ENCODE data around the gene ARMC12. TPM values are rescaled to one million over a fixed set of nuclear protein-coding genes. Genes with fewer than 3 reads are reported as not detected.

Gene ARMC12
- total and polyA plus RNA-seq, 2 of the 13 experiments (the other 11 are each of a cell fraction or from before 2014, with no cell fraction given) = 1.3 TPM; not detected in 1

DNA sequence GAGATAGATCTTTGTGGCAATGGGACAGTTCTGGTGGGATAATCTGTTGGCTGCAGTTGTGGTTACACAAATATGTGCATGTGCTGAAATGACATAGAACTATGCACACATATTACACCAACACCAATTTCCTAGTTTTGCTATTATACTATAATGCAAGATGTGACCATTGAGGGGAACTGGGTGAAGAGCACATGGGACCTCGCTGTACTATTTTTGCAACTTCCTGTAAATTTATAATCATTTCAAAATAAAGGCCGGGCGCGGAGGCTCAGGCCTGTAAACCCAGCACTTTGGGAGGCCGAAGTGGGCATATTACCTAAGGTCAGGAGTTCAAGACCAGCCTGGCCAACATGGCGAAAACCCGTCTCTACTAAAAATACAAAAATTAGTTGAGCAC is 8.7 kb downstream of the ARMC12 start:
- no peak for FAIRE-seq
- no peak overlapping the region for H3K27ac ChIP-seq (ENCODE audit: extremely low read length, insufficient read depth, low read length)
- intact Hi-C loops (cut with micrococcal nuclease; ENCODE audit: unreplicated experiment) (no loop called here), in situ Hi-C loops (cut with HindIII; ENCODE audit: extremely low pct_ligation_motif_present, low pct_unique_long_range_greater_than_20kb) (no loop called here)
- no peak overlapping the region for H3K9ac ChIP-seq (ENCODE audit: insufficient read depth, low read depth, low read length)
- TF ChIP-seq ZNF33A (CRISPR knock-in tag; IDR thresholded peaks at IDR 0.05; ENCODE audit: borderline replicate concordance) = no peak
- TF ChIP-seq, protein P1, sequence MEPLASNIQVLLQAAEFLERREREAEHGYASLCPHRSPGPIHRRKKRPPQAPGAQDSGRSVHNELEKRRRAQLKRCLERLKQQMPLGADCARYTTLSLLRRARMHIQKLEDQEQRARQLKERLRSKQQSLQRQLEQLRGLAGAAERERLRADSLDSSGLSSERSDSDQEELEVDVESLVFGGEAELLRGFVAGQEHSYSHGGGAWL (CRISPR knock-in tag; IDR thresholded peaks at IDR 0.05) = no peak
- TF ChIP-seq, protein P2, sequence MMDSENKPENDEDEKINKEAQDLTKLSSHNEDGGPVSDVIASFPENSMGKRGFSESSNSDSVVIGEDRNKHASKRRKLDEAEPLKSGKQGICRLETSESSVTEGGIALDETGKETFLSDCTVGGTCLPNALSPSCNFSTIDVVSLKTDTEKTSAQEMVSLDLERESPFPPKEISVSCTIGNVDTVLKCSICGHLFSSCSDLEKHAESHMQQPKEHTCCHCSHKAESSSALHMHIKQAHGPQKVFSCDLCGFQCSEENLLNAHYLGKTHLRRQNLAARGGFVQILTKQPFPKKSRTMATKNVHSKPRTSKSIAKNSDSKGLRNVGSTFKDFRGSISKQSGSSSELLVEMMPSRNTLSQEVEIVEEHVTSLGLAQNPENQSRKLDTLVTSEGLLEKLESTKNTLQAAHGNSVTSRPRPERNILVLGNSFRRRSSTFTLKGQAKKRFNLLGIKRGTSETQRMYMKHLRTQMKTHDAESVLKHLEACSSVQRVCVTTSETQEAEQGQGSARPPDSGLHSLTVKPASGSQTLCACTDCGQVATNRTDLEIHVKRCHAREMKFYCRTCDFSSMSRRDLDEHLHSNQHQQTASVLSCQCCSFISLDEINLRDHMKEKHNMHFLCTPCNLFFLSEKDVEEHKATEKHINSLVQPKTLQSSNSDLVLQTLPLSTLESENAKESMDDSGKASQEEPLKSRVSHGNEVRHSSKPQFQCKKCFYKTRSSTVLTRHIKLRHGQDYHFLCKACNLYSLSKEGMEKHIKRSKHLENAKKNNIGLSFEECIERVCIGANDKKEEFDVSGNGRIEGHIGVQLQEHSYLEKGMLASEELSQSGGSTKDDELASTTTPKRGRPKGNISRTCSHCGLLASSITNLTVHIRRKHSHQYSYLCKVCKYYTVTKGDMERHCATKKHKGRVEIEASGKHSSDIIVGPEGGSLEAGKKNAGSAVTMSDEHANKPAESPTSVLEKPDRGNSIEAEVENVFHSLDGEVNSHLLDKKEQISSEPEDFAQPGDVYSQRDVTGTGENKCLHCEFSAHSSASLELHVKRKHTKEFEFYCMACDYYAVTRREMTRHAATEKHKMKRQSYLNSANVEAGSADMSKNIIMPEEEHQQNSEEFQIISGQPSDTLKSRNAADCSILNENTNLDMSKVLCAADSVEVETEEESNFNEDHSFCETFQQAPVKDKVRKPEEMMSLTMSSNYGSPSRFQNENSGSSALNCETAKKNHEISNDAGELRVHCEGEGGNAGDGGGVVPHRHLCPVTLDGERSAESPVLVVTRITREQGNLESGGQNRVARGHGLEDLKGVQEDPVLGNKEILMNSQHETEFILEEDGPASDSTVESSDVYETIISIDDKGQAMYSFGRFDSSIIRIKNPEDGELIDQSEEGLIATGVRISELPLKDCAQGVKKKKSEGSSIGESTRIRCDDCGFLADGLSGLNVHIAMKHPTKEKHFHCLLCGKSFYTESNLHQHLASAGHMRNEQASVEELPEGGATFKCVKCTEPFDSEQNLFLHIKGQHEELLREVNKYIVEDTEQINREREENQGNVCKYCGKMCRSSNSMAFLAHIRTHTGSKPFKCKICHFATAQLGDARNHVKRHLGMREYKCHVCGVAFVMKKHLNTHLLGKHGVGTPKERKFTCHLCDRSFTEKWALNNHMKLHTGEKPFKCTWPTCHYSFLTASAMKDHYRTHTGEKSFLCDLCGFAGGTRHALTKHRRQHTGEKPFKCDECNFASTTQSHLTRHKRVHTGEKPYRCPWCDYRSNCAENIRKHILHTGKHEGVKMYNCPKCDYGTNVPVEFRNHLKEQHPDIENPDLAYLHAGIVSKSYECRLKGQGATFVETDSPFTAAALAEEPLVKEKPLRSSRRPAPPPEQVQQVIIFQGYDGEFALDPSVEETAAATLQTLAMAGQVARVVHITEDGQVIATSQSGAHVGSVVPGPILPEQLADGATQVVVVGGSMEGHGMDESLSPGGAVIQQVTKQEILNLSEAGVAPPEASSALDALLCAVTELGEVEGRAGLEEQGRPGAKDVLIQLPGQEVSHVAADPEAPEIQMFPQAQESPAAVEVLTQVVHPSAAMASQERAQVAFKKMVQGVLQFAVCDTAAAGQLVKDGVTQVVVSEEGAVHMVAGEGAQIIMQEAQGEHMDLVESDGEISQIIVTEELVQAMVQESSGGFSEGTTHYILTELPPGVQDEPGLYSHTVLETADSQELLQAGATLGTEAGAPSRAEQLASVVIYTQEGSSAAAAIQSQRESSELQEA (CRISPR knock-in tag; IDR thresholded peaks at IDR 0.05; ENCODE audit: not compliant biosample characterization) = no peak
- no peak for TF ChIP-seq ZZZ3 (CRISPR knock-in tag; IDR thresholded peaks at IDR 0.05; ENCODE audit: borderline replicate concordance)
- TF ChIP-seq, protein P3, sequence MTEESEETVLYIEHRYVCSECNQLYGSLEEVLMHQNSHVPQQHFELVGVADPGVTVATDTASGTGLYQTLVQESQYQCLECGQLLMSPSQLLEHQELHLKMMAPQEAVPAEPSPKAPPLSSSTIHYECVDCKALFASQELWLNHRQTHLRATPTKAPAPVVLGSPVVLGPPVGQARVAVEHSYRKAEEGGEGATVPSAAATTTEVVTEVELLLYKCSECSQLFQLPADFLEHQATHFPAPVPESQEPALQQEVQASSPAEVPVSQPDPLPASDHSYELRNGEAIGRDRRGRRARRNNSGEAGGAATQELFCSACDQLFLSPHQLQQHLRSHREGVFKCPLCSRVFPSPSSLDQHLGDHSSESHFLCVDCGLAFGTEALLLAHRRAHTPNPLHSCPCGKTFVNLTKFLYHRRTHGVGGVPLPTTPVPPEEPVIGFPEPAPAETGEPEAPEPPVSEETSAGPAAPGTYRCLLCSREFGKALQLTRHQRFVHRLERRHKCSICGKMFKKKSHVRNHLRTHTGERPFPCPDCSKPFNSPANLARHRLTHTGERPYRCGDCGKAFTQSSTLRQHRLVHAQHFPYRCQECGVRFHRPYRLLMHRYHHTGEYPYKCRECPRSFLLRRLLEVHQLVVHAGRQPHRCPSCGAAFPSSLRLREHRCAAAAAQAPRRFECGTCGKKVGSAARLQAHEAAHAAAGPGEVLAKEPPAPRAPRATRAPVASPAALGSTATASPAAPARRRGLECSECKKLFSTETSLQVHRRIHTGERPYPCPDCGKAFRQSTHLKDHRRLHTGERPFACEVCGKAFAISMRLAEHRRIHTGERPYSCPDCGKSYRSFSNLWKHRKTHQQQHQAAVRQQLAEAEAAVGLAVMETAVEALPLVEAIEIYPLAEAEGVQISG (CRISPR knock-in tag; IDR thresholded peaks at IDR 0.05) = no peak
- no peak for TF ChIP-seq ZNF230 (CRISPR knock-in tag; IDR thresholded peaks at IDR 0.05)
- ChIA-PET CTCF (ENCODE audit: low intra/inter-chr PET ratio, low total read pairs) (no interaction called here), POLR2A (no interaction called here)
- 0 out of 2 replicates have a peak, but pooled peaks cover 4% of the 10 kb centered on the region for H3K9me3 ChIP-seq (ENCODE audit: low read length)
- H3K79me2 ChIP-seq (ENCODE audit: insufficient read depth, low read length) = no peaks in the 10 kb centered on the region
- H3K4me2 ChIP-seq (ENCODE audit: low read depth, low read length) = no peak overlapping the region
- no peak overlapping the region for H2AFZ ChIP-seq (ENCODE audit: low read length)
- H3K27me3 ChIP-seq (ENCODE audit: control insufficient read depth in 1 of 2, insufficient read depth in 2 of 2, low read length in 2 of 2) = peaks cover 3 to 6% of the 10 kb centered on the region in 2 experiments; a peak in 3 of 5 replicates
- no peaks in the 10 kb centered on the region for H4K20me1 ChIP-seq (ENCODE audit: insufficient read depth, low read length)
- H3K4me3 ChIP-seq (replicated peaks in 1 of 3; ENCODE audit: insufficient read depth in 1 of 3, low read depth in 2 of 3, low read length in 3 of 3) = no peak overlapping the region
- H3K36me3 ChIP-seq (replicated peaks in 1 of 2; ENCODE audit: control insufficient read depth in 1 of 2, insufficient read depth in 2 of 2, low read length in 2 of 2) = no peaks in the 10 kb centered on the region
- H3K4me1 ChIP-seq (ENCODE audit: insufficient read depth, low read length) = peaks cover 30% of the 10 kb centered on the region
- no TSS peak for BruUV-seq (replicated peaks)
- DNase-seq (ENCODE audit: low spot score) = no peak
- WGBS (ENCODE audit: low lambda C conversion rate) = 74% methylated on average over 7 of the region's 7 CpGs
- no peak for ATAC-seq

All from HepG2 (cell line).